ENCODE data around the gene CDYL.

CDYL gene

GRCh38 chr6:4940416-4940815 is 164.2 kb downstream of the CDYL start:
- DNase-seq: no peak

- no peak for DNase-seq
Measured at GRCh38 chr6:4941782-4942672, 165.8 kb downstream of the CDYL start.

GRCh38 chr6:4942673-4943009 is 166.4 kb downstream of the CDYL start:
- no peak for DNase-seq

- DNase-seq: no peak
Measured at GRCh38 chr6:4943716-4944115, 167.5 kb downstream of the CDYL start.

GRCh38 chr6:4944325-4944724 is 168.1 kb downstream of the CDYL start:
- DNase-seq: no peak

GRCh38 chr6:4946521-4946920 is 170.3 kb downstream of the CDYL start:
- DNase-seq: no peak

- no peak for DNase-seq
Measured at GRCh38 chr6:4947716-4948115, 171.5 kb downstream of the CDYL start.

- DNase-seq: no peak
Measured at GRCh38 chr6:4948781-4949450, 172.7 kb downstream of the CDYL start.

- no peak for DNase-seq
Measured at GRCh38 chr6:4950076-4950475, 173.9 kb downstream of the CDYL start.

GRCh38 chr6:4950836-4951533 is 174.8 kb downstream of the CDYL start:
- no peak for DNase-seq

- peak; percentile 12 for DNase-seq
Measured at GRCh38 chr6:4953440-4953839, 177.2 kb downstream of the CDYL start.

- no peak for DNase-seq
Measured at GRCh38 chr6:4956625-4957024, 180.4 kb downstream of the CDYL start.

- DNase-seq: peak; percentile 37
Measured at GRCh38 chr6:4957521-4958231, 181.5 kb downstream of the CDYL start.

GRCh38 chr6:4958624-4959023 is 182.4 kb downstream of the CDYL start:
- DNase-seq: no peak

- peak; percentile 33 for DNase-seq
Measured at GRCh38 chr6:4961322-4962168, 185.3 kb downstream of the CDYL start.

- no peak for DNase-seq
Measured at GRCh38 chr6:4962905-4963304, 186.7 kb downstream of the CDYL start.

- DNase-seq: peak; percentile 39
Measured at GRCh38 chr6:4964675-4965561, 188.7 kb downstream of the CDYL start.

GRCh38 chr6:4965562-4966389 is 189.6 kb downstream of the CDYL start:
- peak; percentile 32 for DNase-seq

GRCh38 chr6:4967301-4968030 is 191.3 kb downstream of the CDYL start:
- DNase-seq: no peak
